HG03159 (cell line): Measurements from ENCODE around the gene ADSL.

Experiments used
- ATAC-seq: cut with Tn5 transposase; IDR thresholded peaks from one replicate; pipeline ENCODE4 v1.9.1; 2021; ENCODE audit warnings: mild to moderate bottlenecking, moderate library complexity; ENCODE audit not compliant: unreplicated experiment

The ADSL gene

GRCh38 chr22:40403651-40404050, 57.4 kb downstream of the ADSL start:
- ATAC-seq, result no peak

DNA sequence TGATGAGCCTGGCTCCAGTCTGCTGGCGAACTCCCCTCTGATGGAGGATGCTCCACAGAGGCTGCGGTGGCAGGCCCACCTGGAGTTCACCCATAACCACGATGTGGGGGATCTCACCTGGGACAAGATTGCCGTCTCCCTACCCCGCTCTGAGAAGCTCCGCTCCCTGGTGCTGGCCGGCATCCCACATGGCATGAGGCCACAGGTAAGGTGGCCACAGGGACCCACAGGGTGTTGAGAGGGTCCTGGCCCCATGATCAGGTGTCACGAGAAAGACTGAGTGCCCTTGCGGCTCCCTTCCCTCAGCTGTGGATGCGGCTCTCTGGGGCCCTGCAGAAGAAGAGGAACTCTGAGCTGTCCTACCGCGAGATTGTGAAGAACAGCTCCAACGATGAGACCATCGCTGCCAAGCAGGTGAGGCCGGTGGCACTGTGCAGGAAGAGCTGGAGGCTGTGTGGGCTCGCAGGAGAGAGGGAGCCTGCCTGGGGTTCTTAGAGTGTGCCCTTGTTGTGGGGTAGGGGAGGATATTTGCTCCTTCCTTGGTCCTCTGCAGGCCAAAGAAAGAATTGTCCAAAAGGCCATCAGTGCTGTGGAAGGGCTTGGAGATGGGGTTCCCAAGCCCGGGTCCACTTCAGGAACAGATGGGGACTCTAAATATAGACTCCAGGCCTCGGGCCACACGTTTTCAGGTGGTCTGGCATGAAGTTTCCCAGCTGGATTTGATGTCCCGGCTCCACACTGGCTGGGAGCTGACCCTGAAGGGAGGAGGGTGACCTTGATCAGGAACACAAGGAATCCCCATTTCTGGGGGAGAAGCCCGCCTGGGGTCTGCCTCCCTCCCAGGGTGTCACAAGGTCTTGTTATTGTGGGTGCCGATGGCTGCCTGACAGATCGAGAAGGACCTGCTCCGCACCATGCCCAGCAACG, 58.2 kb downstream of the ADSL start:
- no peak for ATAC-seq

- ATAC-seq, result no peak
Observed at GRCh38 chr22:40405178-40406062, 59.1 kb downstream of the ADSL start.

GRCh38 chr22:40406063-40406890, 60.0 kb downstream of the ADSL start:
- no peak for ATAC-seq

DNA sequence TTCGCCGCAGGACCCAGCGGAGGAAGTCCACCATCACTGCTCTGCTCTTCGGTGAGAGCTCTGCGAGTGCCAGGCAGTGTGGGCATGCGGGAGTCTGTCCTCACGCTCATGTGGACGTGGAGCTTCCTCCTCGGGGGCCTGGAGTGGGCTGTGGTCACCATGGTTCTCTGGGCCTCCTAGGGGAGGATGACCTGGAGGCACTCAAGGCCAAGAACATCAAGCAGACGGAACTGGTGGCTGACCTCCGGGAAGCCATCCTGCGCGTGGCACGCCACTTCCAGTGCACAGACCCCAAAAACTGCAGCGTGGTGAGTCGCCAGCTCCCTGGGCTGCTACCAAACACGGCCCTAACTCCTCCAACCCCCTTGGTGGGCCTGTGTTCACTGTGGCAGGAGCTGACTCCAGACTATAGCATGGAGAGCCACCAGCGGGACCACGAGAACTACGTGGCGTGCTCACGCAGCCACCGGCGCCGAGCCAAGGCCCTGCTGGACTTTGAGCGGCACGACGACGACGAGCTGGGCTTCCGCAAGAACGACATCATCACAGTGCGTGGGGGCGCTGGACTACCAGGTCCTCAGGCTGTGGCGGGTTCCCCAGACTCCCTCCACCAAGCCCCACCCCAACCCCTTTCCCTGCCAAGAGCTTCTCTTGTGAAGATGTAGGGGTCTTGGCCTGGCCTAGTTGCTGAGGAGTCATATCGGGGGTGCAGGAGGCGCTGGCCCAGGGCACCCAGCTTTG, 60.9 kb downstream of the ADSL start:
- no peak for ATAC-seq

- ATAC-seq, result no peak
Observed at GRCh38 chr22:40407831-40408717, 61.8 kb downstream of the ADSL start.

DNA sequence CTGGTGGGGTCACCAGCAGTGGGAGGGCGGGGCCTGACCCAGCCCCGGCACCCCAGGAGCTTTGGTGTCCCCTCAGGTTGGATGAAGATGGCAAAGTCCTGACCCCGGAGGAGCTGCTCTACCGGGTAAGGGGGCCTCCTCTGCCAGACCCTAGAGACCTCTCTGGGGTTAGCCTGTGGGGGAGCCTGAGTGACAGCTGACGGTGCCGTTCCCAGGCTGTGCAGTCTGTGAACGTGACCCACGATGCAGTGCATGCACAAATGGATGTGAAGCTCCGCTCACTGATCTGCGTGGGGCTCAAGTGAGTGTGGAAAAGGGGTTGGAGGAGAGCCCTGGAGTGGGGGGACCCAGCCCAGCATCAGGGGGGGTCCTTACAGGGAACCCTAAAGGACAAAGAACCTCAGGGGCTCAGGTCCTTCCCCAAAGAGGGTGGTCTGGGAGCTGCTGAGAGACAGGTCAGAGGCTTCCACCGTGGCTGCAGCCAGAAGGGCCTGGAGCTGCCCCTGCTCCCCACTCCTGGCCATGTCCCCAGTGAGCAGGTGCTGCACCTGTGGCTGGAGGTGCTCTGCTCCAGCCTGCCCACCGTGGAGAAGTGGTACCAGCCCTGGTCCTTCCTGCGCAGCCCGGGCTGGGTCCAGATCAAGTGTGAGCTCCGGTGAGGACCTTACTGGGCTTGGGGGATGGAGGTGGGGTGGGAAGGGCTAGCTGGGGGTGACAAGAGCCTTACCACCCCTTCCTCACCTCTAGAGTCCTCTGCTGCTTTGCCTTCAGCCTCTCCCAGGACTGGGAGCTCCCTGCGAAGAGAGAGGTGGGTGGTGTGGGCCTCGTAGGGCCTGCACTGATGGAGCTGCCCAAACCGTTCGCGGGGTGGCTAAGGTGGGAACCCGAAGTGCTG, 62.7 kb downstream of the ADSL start:
- no peak for ATAC-seq

DNA sequence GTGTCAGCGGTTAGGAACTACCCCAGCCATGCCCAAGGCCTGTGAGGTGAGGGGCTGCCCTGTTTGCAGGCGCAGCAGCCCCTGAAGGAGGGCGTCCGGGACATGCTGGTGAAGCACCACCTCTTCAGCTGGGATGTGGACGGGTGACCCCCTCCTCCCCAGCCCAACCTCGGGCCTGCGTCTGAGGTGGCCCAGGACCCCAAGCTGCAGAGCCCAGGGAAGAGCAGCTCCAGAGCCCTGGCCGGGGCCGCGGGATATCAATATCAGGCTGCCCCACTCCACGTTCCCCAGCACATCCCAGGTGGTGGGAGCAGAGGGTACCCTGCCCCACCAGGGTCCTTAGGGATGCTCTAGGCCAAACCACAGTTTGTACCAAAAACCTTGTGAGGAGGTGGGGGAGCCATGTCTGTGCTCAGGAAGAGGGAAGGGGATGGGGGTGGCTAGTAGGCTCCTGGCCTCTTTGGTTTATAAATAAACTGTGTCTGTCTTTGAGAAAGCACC, 63.4 kb downstream of the ADSL start:
- no peak for ATAC-seq

GRCh38 chr22:40410272-40410671, 64.0 kb downstream of the ADSL start:
- ATAC-seq, result no peak

- ATAC-seq, result no peak
Observed at GRCh38 chr22:40410731-40411505, 64.6 kb downstream of the ADSL start.

- no peak for ATAC-seq
Observed at GRCh38 chr22:40411506-40411861, 65.2 kb downstream of the ADSL start.

- no peak for ATAC-seq
Observed at GRCh38 chr22:40412441-40412840, 66.1 kb downstream of the ADSL start.

- no peak for ATAC-seq
Observed at GRCh38 chr22:40413873-40414272, 67.6 kb downstream of the ADSL start.

DNA sequence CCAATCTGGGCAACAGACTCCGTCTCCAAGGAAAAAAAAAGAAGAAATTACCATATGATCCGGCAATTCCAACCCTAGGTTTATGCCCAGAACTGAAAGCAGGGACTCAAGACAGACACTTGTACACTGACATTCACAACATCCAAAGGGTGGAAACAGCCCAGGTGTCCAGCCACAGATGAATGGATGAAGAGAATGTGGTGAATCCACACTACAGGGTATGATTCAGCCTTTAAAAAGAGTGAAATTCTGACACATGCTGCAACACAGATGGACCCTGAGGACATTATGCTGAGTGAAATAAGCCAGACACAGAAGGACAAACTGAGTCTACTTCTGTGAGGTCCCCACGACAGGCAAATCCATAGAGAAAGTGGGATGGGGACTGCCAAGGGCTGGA, 68.0 kb downstream of the ADSL start:
- no peak for ATAC-seq

DNA sequence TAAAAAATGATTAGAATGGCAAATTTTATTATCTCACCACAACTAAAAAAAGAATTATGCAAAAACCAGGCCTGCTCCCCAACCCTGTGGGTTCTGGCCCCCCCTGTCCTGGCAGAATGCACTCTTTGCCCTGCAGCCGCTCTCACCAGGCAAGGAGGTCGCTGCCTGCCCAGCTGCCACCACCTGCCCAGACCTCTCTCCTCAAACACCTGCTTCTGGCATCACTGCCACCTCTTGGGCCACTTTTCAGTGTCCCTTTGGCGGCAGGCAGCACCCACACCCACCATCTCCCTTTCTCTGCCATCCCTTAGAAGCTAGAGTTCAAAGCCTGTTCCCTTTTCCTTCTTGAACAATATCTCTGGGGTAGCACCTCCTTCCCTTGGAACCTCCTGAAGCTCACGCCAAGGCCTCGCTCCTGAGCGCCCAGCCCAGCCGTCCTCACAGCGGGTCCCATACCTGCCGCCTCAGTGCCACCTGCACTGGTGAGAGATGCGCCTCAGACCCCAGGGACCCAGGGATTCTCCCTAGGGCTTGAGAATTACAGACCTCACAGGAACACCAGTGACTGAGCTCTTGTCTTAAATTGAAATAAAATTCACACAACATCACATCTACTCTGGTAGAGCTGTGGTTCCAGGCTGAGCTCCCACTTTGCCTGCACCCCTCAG, 68.7 kb downstream of the ADSL start:
- no peak for ATAC-seq

DNA sequence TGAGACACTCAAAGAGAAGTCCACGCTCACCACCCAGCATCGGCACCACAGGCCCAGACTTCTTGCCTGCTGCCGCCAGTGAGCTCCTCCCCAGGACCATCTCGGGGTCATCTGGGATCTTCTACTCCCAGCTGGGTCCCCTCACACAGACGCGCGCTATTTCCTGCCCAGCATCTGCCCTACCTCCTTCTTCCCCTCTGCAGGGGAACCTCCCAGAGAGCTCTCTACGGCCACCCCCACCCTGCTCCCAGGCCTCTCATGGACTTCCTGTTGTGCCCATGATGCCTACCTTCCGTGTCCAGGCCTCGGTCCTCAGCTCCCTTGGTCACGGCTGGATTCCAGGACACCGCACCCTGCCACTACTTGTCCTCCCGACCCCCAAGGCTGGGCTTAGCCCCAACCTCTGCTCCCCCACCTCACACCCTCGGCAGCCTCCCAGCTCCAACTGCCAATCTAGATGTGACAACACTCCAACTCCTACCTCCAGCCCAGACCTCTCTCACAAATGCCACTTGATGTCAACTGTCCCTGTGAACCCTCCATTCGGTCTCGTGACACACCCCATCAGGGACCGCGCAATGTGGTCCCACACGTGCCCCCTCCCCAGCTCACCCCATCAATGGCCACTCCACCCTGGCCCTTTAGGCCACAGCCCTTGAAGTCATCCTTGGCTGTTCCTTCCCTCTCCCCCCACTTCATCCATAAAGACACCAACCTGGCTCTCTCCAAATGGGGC, 69.4 kb downstream of the ADSL start:
- no peak for ATAC-seq
